Parathyroid adenoma (tissue), 2 donors: ENCODE results near the gene NCAPG.

Experiments
- H2AFZ ChIP-seq: fragments of 300-600 bp; sonication (generic); one replicate; pipeline ENCODE4 v1.7.0; 2017; ENCODE audit warnings: antibody characterized with exemption, mild to moderate bottlenecking
- H3K27ac ChIP-seq: fragments of 300-600 bp; sonication (generic); one replicate; pipeline ENCODE4 v1.7.0; 2017
- H3K27me3 ChIP-seq: fragments of 300-600 bp; sonication (generic); one replicate; pipeline ENCODE4 v1.7.0; 2017; ENCODE audit warnings: low read length; ENCODE audit not compliant: control insufficient read depth, insufficient read depth
- H3K36me3 ChIP-seq: fragments of 300-600 bp; sonication (generic); one replicate; pipeline ENCODE4 v1.7.0; 2017; ENCODE audit warnings: low read length; ENCODE audit not compliant: control insufficient read depth, insufficient read depth
- H3K4me1 ChIP-seq: fragments of 300-600 bp; sonication (generic); one replicate; pipeline ENCODE4 v1.7.0; 2017; ENCODE audit warnings: control low read depth
- H3K4me2 ChIP-seq: fragments of 300-600 bp; sonication (generic); one replicate; pipeline ENCODE4 v1.7.0; 2017; ENCODE audit warnings: low read length
- H3K4me3 ChIP-seq: fragments of 300-600 bp; sonication (generic); one replicate; pipeline ENCODE4 v1.7.0; 2017; ENCODE audit warnings: low read depth, low read length
- H3K79me2 ChIP-seq: fragments of 300-600 bp; sonication (generic); one replicate; pipeline ENCODE4 v1.7.0; 2017; ENCODE audit warnings: control low read depth
- H3K9ac ChIP-seq: fragments of 300-600 bp; sonication (generic); one replicate; pipeline ENCODE4 v1.7.0; 2017; ENCODE audit warnings: mild to moderate bottlenecking
- H3K9me3 ChIP-seq: fragments of 300-600 bp; sonication (generic); one replicate; pipeline ENCODE4 v1.7.0; 2017; ENCODE audit warnings: low read length; ENCODE audit not compliant: control insufficient read depth
- TF ChIP-seq, protein P1 (sequence below): fragments of 300-600 bp; sonication (generic); IDR thresholded peaks from one replicate; pipeline ENCODE4 v1.7.0; 2017; ENCODE audit warnings: antibody characterized with exemption, mild to moderate bottlenecking
- donor health status: primary hyperparathyroidism.

NCAPG gene

DNA sequence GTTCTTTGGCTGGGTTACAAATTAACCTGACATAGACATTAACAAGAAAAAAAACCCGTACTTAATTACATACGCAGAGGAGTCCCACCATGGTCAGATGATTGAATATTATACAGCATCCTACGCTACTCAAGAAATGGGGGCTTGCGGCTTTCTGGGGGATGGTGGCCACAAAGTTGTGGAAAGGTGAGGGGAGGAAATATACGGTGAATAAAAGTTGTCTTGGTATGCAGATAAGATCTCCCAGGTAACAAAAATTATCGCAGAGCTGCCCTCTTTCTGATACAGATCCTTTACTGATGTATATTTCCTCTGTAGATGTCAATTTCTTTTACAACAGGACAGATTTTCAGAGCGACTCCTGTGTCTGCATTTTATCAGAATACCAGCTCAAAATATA is 1.1 kb upstream of the NCAPG start:
- Histone ChIP-seq H3K9me3 (no peaks in the 10 kb centered on the region), H3K27ac (peak overlapping the region; percentile 94), H3K4me2 (peak overlapping the region; percentile 82), H3K36me3 (no peaks in the 10 kb centered on the region), H3K27me3 (no peaks in the 10 kb centered on the region), H3K4me3 (peak overlapping the region; percentile 87), H3K79me2 (peaks cover 11% of the 10 kb centered on the region), H3K4me1 (peaks cover 4% of the 10 kb centered on the region), H3K9ac (no peak overlapping the region), H2AFZ (no peak overlapping the region)
- TF ChIP-seq, protein P1, sequence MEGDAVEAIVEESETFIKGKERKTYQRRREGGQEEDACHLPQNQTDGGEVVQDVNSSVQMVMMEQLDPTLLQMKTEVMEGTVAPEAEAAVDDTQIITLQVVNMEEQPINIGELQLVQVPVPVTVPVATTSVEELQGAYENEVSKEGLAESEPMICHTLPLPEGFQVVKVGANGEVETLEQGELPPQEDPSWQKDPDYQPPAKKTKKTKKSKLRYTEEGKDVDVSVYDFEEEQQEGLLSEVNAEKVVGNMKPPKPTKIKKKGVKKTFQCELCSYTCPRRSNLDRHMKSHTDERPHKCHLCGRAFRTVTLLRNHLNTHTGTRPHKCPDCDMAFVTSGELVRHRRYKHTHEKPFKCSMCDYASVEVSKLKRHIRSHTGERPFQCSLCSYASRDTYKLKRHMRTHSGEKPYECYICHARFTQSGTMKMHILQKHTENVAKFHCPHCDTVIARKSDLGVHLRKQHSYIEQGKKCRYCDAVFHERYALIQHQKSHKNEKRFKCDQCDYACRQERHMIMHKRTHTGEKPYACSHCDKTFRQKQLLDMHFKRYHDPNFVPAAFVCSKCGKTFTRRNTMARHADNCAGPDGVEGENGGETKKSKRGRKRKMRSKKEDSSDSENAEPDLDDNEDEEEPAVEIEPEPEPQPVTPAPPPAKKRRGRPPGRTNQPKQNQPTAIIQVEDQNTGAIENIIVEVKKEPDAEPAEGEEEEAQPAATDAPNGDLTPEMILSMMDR = no peak

DNA sequence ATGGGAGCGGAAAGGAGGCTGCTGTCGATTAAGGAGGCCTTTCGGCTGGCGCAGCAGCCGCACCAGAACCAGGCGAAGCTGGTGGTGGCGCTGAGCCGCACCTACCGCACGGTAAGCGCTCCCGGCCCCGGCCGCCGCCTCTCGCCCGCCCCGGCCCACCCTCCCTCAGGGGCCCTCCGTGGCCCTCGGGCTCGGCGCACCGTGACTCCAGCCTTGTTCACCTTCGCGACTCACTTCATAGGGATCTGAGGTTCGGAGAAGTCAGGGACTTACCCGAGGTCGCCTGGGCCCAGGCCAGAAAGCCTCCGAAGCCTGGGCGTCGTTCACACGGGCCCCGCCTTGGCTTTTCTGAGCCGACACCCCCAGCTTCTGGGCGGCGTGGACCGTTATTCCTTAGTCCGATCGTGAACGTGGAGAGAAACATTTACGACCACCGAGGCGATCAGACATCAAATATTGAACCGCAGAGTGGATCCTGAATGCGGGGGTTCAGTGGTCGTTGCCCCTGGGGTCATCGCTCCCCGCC is 362 bp downstream of the NCAPG start:
- TF ChIP-seq, protein P1 = no peak
- no peak overlapping the region for H3K9ac ChIP-seq

GRCh38 chr4:17812125-17812524 is 1.3 kb downstream of the NCAPG start:
- no peaks in the 10 kb centered on the region for H3K36me3 ChIP-seq
- no peak overlapping the region for H3K9ac ChIP-seq
- no peaks in the 10 kb centered on the region for H3K9me3 ChIP-seq
- H3K27me3 ChIP-seq = no peaks in the 10 kb centered on the region
- H3K4me2 ChIP-seq = no peak overlapping the region
- TF ChIP-seq, protein P1 = no peak
- peaks cover 4% of the 10 kb centered on the region for H3K4me1 ChIP-seq
- no peak overlapping the region for H3K4me3 ChIP-seq
- H2AFZ ChIP-seq = no peak overlapping the region
- H3K27ac ChIP-seq = no peak overlapping the region
- H3K79me2 ChIP-seq = peaks cover 10% of the 10 kb centered on the region

More for the DNA sequence above, 362 bp downstream of the NCAPG start:
- no peaks in the 10 kb centered on the region for H3K27me3 ChIP-seq
- peak overlapping the region; percentile 89 for H3K4me2 ChIP-seq
- H3K36me3 ChIP-seq = no peaks in the 10 kb centered on the region
- peak overlapping the region; percentile 87 for H3K4me3 ChIP-seq
- no peak overlapping the region for H3K27ac ChIP-seq
- no peaks in the 10 kb centered on the region for H3K9me3 ChIP-seq
- H3K4me1 ChIP-seq = peaks cover 4% of the 10 kb centered on the region
- peaks cover 11% of the 10 kb centered on the region for H3K79me2 ChIP-seq
- H2AFZ ChIP-seq = peak overlapping the region; percentile 92

DNA sequence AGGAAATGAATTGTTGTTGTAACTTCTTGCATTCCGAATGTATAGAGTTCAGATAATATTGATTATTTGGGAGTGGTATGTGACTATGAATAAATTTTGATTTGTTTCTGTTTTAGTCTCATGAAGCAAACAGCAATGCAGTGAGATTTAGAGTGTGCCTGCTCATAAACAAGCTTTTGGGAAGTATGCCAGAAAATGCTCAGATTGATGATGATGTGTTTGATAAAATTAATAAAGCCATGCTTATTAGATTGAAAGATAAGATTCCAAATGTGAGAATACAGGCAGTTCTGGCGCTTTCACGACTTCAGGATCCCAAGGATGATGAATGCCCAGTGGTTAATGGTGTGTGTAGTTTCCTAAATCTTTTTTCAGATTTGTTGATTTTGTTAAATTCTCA is 2.0 kb downstream of the NCAPG start:
- Histone ChIP-seq H3K27ac (no peak overlapping the region), H3K9me3 (no peaks in the 10 kb centered on the region), H3K27me3 (no peaks in the 10 kb centered on the region), H3K36me3 (no peaks in the 10 kb centered on the region), H3K9ac (no peak overlapping the region), H2AFZ (no peak overlapping the region), H3K4me1 (peaks cover 2% of the 10 kb centered on the region), H3K4me2 (no peak overlapping the region), H3K79me2 (peaks cover 3% of the 10 kb centered on the region), H3K4me3 (no peak overlapping the region)
- TF ChIP-seq, protein P1 = no peak

DNA sequence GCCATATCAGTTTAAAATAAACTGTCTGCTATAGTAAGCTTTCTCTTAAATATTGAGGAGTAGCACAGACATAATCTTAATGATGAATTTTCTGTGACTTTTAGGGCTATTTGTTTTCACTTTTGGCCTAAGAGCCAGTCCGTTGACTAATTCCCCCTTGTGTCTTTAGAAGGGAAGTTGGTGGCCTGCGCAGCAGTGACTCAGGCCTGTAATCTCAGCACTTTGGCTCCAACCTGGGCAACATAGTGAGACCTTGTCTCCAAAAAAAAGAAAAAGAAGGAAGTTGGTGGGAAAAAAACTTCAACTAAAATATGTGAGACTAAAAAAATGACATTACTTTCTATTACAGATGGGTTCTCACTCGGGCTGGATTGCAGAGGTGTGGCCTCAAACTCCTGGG is 3.4 kb downstream of the NCAPG start:
- Histone ChIP-seq H3K9me3 (no peaks in the 10 kb centered on the region), H3K27ac (no peak overlapping the region), H3K4me1 (no peaks in the 10 kb centered on the region), H3K27me3 (no peaks in the 10 kb centered on the region), H3K4me3 (no peak overlapping the region), H2AFZ (no peak overlapping the region), H3K4me2 (no peak overlapping the region), H3K36me3 (no peaks in the 10 kb centered on the region), H3K79me2 (no peaks in the 10 kb centered on the region), H3K9ac (no peak overlapping the region)
- TF ChIP-seq, protein P1 = no peak
